ENCODE data around the gene TSGA10. TPM values are rescaled to one million over a fixed set of nuclear protein-coding genes. Genes with fewer than 3 reads are reported as not detected.

TSGA10 gene
- total RNA-seq, 1 donor: 3.0 TPM

GRCh38 chr2:99153921-99154604 is 679 bp downstream of the TSGA10 start:
- no peak for DNase-seq (ENCODE audit: low read depth)
- no peak for TF ChIP-seq CTCF (IDR thresholded peaks at IDR 0.05; ENCODE audit: insufficient read depth, low read depth, low read length)
- H3K4me3 ChIP-seq (ENCODE audit: low read depth, low read length): peak overlapping the region; percentile 82

DNA sequence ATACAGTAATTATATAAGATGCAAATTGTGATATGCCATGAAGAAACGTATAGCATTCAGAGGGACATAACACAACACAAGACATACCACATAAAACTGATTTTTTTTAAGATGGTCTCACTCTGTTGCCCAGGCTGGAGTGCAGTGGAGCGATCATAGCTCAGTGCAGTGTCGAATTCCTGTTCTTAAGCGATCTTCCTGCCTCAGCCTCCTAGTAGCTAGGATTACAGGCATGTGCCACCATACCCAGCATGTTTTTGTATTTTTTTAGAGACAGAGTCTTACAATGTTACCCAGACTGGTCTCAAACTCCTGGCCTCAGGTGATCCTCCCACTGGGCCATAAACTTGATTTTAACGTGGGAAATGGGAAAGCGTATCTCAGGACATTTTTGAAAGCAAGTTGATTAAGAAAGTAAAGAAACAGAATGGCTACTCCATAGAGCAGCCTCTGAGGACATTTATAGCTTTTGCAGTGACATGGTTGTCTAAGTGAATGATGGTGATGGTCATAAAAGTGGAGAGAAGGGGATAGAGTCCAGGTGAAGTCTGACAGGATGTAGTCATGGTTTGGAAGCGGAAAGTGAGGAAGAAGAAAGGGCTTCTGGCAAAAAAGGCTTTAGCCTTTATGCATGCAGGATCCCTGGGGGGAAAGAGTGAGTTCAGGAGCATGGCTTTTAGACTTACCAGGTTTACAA is 2.4 kb downstream of the TSGA10 start:
- DNase-seq (ENCODE audit: low read depth): no peak
- no peak overlapping the region for H3K4me3 ChIP-seq (ENCODE audit: low read depth, low read length)
- TF ChIP-seq CTCF (IDR thresholded peaks at IDR 0.05; ENCODE audit: insufficient read depth, low read depth, low read length): no peak

DNA sequence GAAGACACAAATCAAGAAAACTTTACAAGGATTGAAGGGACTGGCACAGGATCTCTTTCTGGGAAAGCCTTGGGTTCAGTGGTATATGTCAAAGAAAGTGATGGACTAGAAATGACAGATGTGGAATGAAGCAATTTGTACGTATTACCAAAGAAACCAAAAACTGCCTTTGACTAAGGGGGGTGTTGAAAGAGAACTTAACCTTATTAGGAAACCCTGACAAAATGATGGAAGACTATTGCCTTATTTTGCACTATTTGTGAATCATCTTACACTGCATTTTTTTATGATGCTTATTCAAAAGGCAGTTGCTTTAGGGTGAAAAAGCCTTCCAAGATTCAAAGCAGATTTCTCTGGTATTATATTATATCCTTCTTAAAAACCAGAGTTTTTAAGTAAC is 4.0 kb downstream of the TSGA10 start:
- no peak for TF ChIP-seq CTCF (IDR thresholded peaks at IDR 0.05; ENCODE audit: insufficient read depth, low read depth, low read length)

GRCh38 chr2:99141110-99142108 is 13.3 kb downstream of the TSGA10 start, which contains the start of gene C2orf15:
C2orf15 (plus strand) TSS chr2:99141707; CDS start chr2:99150559, 8,852 bp downstream.
- DNase-seq (ENCODE audit: low read depth): peak; percentile 77
- no peak for TF ChIP-seq CTCF (IDR thresholded peaks at IDR 0.05; ENCODE audit: insufficient read depth, low read depth, low read length)
- peak within 1 kb of the TSS; percentile 90 for H3K4me3 ChIP-seq (ENCODE audit: low read depth, low read length)

More for the DNA sequence above, 4.0 kb downstream of the TSGA10 start:
- H3K4me3 ChIP-seq (ENCODE audit: low read depth, low read length): no peak overlapping the region
- no peak for DNase-seq (ENCODE audit: low read depth)

GRCh38 chr2:99140860-99141109 is 14.0 kb downstream of the TSGA10 start:
- peak overlapping the region; percentile 90 for H3K4me3 ChIP-seq (ENCODE audit: low read depth, low read length)
- DNase-seq (ENCODE audit: low read depth): no peak
- no peak for TF ChIP-seq CTCF (IDR thresholded peaks at IDR 0.05; ENCODE audit: insufficient read depth, low read depth, low read length)

- TF ChIP-seq CTCF (IDR thresholded peaks at IDR 0.05; ENCODE audit: insufficient read depth, low read depth, low read length): no peak
- H3K4me3 ChIP-seq (ENCODE audit: low read depth, low read length): peak overlapping the region; percentile 90
- DNase-seq (ENCODE audit: low read depth): no peak
These were observed 14.5 kb downstream of the TSGA10 start for GRCh38 chr2:99140056-99140859.

Data from fibroblast of villous mesenchyme (primary cell).